G401.6 (cell line): ENCODE results near the gene ZBP1.
"Not testable (repeated sequence)": the region's sequence is repeated elsewhere in the genome, so short reads cannot be mapped to it uniquely, and the experiment has no call there.

ENCODE experiments used
- FAIRE-seq: peaks from 2 replicates; lab custom pipeline; 2012; peaks lifted over from hg19 to GRCh38; lab: Jason Lieb, UNC

The ZBP1 gene

GRCh38 chr20:57638895-57639236, 18.6 kb upstream of the ZBP1 start:
- no peak for FAIRE-seq

GRCh38 chr20:57638173-57638894, 18.1 kb upstream of the ZBP1 start:
- FAIRE-seq: no peak

DNA sequence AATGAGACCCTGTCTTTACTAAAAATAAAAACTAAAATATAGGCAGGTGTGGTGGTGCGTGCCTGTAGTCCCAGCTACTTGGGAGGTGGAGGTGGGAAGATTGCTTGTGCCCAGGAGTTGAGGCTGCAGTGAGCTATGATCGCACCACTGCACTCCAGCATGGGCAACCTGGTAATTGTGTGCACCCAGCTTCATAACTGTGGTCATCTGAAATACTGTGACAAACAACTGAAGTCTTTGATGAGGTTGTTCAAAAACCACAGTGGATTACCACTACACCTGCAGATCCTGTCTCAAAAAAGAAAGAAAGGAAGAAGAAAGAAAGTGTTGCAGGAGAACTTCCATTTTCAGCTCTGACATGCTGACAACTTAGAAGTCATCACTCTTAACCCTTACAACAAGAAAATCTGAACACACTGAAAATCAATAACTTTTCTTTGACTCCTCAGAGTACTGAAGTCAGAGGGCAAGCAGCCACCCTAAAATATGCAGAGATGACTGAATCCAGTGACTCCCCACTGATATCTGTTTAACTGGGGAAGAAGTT, 13.8 kb upstream of the ZBP1 start:
- FAIRE-seq: no peak

DNA sequence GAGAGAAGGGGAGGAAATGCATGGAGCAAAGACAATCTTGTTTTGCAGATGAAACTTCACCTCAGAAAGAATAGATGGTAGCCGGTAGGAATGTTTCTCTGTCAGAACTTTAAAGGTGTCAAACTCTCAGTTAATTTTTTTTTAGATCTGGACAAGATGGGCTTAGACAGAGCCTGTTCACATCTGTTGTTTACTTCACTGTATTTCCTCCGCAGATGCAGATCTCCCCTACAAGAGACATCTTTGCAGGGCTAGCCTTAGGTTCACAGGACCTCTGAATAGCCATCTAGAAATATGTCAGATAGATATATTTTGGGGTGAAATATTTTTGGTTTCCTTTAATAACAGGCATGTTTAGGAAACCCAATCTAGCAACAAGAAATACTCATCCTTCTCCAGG, 12.1 kb upstream of the ZBP1 start:
- FAIRE-seq: no peak

- no peak for FAIRE-seq
These were observed 9.8 kb upstream of the ZBP1 start for GRCh38 chr20:57630061-57630460.

DNA sequence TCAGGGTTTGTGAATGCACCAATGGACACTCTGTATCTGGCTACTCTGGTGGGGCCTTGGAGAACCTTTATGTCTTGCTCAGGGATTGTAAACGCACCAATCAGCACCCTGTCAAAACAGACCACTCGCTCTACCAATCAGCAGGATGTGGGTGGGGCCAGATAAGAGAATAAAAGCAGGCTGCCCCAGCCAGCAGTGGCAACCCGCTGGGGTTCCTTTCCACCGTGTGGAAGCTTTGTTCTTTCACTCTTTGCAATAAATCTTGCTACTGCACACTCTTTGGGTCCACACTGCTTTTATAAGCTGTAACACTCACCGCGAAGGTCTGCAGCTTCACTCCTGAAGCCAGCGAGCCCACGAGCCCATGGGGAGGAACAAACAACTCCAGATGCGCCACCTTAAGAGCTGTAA, 9.3 kb upstream of the ZBP1 start:
- not testable (repeated sequence) for FAIRE-seq

DNA sequence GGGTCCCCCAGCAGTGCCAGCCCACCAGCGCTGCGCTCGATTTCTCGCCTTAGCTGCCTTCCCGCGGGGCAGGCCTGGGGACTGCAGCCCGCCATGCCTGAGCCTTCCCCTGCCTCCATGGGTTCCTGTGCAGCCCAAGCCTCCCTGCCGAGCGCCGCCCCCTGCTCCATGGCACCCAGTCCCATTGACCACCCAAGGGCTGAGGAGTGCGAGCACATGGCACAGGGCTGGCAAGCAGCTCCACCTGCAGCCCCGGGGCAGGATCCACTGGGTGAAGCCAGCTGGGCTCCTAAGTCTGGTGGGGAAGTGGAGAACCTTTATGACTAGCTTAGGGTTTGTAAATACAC, 8.7 kb upstream of the ZBP1 start:
- not testable (repeated sequence) for FAIRE-seq

DNA sequence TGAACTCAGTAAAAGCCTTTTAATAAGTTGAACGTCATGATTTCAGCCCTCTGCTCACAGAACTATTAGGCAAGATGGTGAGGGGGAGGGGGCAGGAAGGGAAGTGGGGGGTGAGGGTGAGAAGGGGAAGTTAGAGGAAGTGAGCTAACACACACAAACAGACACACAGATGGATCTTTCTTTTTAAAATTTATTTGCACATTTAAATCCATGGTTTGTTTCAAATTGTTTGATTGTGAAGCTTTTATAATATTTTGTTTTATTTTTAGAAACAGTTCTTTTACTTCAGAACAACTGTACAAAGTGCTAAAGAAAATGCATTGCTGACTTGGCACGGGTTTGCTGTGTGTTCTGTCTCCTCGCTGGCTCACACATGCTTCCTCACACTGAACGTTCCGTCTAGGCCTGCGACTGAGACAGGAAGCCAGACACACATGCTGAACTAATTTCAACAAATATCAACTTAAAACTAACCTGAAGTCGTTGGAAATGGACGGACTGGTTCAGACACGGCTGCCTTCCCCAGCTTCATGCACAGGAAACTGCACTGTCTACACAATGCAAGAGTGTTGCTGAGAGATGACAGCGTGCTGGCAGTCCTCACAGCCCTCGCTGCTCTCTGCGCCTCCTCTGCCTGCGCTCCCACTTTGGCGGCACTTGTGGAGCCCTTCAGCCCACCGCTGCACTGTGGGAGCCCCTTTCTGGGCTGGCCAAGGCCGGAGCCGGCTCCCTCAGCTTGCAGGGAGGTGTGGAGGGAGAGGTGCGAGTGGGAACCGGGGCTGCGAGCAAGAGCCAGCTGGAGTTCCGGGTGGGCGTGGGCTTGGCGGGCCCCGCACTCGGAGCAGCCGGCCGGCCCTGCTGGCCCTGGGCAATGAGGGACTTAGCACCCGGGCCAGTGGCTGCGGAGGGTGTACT, 8.1 kb upstream of the ZBP1 start:
- no peak for FAIRE-seq

GRCh38 chr20:57627339-57627738, 7.1 kb upstream of the ZBP1 start:
- FAIRE-seq: no peak

DNA sequence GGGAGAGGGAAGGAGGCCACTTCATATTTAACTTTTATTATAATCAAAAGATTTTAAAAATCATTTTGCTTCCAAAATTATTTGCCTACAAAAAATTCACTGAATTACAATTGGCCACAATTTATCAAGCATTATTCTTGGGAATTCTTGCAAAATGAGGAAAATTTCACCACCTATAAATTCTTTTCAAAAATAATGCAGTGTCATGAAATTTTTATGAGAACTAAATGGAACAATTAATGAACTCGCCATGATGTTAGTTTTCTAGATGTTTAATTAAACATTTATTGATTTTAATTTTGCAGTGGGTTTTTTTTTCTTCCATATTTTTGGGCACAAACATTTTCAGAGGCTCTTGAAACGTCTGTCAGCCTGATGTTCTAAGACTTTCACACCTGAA, 5.8 kb upstream of the ZBP1 start:
- no peak for FAIRE-seq

- FAIRE-seq: no peak
These were observed 5.1 kb upstream of the ZBP1 start for GRCh38 chr20:57625181-57625958.

DNA sequence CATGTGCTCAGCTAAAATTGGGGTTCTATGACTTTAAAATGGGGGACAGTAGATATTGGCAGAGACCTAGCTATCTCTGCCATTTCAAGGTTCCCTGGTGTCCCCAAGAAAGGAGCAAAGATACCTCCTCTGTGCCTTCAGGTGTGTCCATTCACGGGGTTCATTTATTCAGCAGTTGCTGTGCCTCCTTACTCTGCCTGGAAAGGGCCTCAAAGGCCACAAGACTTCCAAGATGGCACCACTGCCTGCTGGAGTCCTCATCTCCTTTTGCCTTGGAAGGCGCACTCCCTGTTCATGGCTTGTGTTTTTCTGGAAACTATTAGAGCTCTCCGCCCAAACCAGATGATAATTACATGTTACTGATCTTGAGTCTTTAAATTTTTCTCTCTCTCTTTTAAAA, 3.9 kb upstream of the ZBP1 start:
- FAIRE-seq: no peak

DNA sequence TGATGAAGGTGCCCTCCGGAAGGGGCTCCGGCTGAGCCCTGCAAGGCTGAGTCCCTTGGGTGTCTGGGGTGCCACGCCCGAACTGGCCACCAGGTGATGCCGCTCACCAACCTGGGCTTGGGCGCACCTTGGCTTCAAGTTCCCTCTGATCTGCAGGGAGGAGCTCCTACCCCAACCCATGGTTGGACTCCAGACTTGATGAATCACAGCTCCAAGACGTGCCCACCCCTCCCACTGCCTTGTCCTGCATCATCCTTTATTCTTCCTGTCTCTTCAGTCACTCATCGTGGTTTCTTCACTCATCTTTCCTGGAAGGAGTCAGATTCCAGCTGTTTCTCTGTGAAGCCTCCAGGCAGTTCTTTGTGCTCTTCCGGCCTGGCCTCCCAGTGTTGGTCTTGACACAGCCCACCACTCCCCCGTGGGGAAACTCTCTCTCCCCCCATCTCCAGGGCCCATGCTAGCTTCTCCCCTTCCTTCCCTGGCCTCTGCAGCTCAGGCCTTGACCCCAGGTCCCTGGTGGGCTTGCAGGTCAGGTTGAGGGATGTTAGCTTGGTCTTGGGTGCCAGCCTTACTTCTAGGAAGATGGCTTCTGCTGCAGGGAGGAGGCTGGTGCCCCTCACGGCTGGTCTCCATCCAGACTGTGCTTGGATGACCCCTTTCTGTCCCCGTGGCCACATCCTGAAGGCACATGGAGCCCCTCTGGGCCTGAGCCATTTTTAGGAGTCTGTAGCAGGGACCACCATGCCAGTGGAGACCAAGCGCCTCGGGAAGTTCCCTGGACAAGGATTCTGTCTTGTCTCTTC, 2.6 kb upstream of the ZBP1 start:
- no peak for FAIRE-seq

DNA sequence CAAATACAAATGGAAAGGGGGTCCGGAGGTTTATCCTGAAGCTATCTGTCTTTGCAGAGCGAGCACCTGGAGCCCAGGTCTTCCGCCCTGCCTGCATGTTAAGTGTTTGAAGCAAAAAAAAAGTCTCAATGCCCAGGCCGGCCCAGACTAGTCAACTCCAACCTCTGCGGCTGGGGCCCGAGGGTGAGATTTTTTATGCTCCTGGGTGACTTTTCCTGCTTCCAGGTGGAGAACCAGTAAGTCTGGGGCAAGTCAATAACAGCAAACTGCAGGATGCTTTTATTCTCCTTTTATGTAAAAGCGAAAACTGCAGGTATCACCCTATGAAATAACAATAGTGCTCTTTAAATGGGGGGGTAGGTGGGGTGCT, 2.0 kb upstream of the ZBP1 start:
- FAIRE-seq: no peak

- no peak for FAIRE-seq
These were observed 1.4 kb upstream of the ZBP1 start for GRCh38 chr20:57621421-57622200.

- no peak for FAIRE-seq
These were observed 773 bp upstream of the ZBP1 start for GRCh38 chr20:57620999-57621398.

DNA sequence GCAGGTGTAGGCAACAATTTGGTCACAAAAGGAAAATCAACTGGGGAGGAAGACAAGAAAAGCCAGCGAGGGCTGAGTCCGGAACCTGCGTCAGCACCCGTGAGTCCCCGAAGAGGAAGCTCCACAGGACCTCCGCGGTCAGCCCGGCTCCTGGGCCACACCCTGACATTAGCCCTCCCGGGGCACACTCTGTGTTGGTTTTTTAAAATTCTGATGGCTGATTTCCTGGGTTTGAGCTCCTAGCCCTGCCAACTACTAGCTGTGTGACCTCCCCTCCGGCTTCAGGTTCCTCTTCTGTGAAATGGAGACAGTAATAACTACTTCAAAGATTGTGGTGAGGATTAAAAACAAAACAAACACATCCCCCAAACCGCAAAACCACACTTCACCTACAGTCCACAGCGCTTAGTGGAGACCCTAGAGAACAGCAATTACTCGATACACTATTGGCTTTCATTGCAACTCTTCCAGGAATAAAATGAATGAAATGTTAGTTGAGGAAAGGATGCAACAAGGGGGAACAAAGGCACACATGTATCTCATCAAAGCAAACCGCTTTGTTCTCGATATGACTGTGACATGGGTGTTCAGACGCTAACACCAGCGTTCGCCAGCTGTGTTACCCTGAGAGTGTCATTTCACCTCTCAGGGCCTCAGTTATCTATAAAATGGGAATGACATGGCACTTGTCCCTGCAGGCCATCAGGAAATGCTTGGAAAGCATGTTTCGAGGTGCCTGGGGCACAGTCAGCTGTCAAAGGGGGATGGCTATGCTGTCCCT, 985 bp downstream of the ZBP1 start:
- no peak for FAIRE-seq

GRCh38 chr20:57618764-57619050, 1.5 kb downstream of the ZBP1 start:
- FAIRE-seq: no peak

DNA sequence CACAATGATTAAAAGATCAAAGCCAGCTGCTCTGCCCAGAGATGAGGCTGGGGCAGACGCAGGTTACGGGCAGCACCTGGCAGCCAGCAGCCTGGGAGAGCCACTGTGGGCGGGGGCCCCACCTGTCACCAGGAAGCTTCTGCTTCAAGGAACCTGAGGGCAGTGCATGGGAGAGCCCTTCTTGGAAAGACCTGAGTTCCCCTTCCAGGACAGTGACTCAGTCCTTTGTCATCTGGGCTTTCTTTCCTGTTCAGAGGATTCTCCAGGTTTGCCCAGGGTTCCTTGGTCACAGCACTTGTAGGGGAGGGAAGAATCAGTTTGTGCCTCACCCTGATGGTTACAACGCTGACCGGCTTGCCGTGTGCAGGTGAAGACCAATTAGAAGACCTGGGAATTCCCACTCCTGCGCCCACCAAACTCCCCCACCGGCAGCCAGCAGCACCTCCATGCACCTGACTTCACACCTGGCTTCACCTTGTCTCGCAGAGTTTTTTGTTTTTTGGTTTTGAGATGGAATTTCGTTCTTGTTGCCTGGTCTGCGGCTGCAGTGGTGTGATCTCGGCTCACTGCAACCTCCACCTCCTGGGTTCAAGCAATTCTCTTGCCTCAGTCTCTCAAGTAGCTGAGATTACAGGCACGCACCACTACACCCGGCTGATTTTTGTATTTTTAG, 2.0 kb downstream of the ZBP1 start:
- no peak for FAIRE-seq
